ENCODE results near the gene PPP2R1B. TPM values are rescaled to one million over a fixed set of nuclear protein-coding genes. Genes with fewer than 3 reads are reported as not detected.

PPP2R1B gene
- total RNA-seq, 1 donor from 2014 or later = 7.4 TPM

GRCh38 chr11:111761036-111761435, 5.2 kb downstream of the PPP2R1B start:
- DNase-seq (no peak), ATAC-seq (no peak)
- intact Hi-C loops (cut with micrococcal nuclease) = loop anchor here (10.0 kb wide), 1 partner anchor 84 kb away; no protein-coding TSS in a partner anchor

GRCh38 chr11:111759778-111760407, 6.3 kb downstream of the PPP2R1B start:
- no peak for DNase-seq
- no peak for ATAC-seq
- intact Hi-C loops (cut with micrococcal nuclease) = loop anchor here (10.0 kb wide), 1 partner anchor 85 kb away; no protein-coding TSS in a partner anchor

GRCh38 chr11:111759376-111759775, 6.8 kb downstream of the PPP2R1B start:
- intact Hi-C loops (cut with micrococcal nuclease) = no loop called here
- no peak for DNase-seq
- peak; percentile 74 for ATAC-seq

- intact Hi-C loops (cut with micrococcal nuclease) = no loop called here
- no peak for DNase-seq
- ATAC-seq = no peak
Measured at GRCh38 chr11:111756097-111756496, 10.1 kb downstream of the PPP2R1B start.

- intact Hi-C loops (cut with micrococcal nuclease) = no loop called here
- no peak for ATAC-seq
- DNase-seq = no peak
Measured at GRCh38 chr11:111749646-111750045, 16.5 kb downstream of the PPP2R1B start.

- intact Hi-C loops (cut with micrococcal nuclease) = no loop called here
- ATAC-seq (no peak), DNase-seq (no peak)
Measured at GRCh38 chr11:111748035-111748804, 18.0 kb downstream of the PPP2R1B start.

GRCh38 chr11:111745719-111746504, 20.3 kb downstream of the PPP2R1B start:
- no peak for DNase-seq
- no peak for ATAC-seq
- intact Hi-C loops (cut with micrococcal nuclease) = no loop called here

GRCh38 chr11:111743700-111744099, 22.5 kb downstream of the PPP2R1B start:
- intact Hi-C loops (cut with micrococcal nuclease) = no loop called here
- DNase-seq (no peak), ATAC-seq (no peak)

GRCh38 chr11:111741751-111742150, 24.4 kb downstream of the PPP2R1B start:
- intact Hi-C loops (cut with micrococcal nuclease) = no loop called here
- no peak for ATAC-seq
- no peak for DNase-seq

- intact Hi-C loops (cut with micrococcal nuclease) = no loop called here
- no peak for DNase-seq
- no peak for ATAC-seq
Measured at GRCh38 chr11:111739299-111739698, 26.9 kb downstream of the PPP2R1B start.

- intact Hi-C loops (cut with micrococcal nuclease) = no loop called here
Measured at GRCh38 chr11:111737444-111738210, 28.6 kb downstream of the PPP2R1B start.

GRCh38 chr11:111736621-111737443, 29.4 kb downstream of the PPP2R1B start:
- intact Hi-C loops (cut with micrococcal nuclease) = no loop called here
- DNase-seq = no peak
- no peak for ATAC-seq

More at GRCh38 chr11:111737444-111738210, 28.6 kb downstream of the PPP2R1B start:
- DNase-seq (no peak), ATAC-seq (peak; percentile 5)

GRCh38 chr11:111736181-111736590, 30.0 kb downstream of the PPP2R1B start:
- peak; percentile 41 for DNase-seq
- ATAC-seq = no peak
- intact Hi-C loops (cut with micrococcal nuclease) = no loop called here

GRCh38 chr11:111735262-111736116, 30.7 kb downstream of the PPP2R1B start:
- DNase-seq (peak; percentile 79), ATAC-seq (peak; percentile 77)
- intact Hi-C loops (cut with micrococcal nuclease) = no loop called here

GRCh38 chr11:111734954-111735261, 31.3 kb downstream of the PPP2R1B start:
- DNase-seq = peak; percentile 37
- no peak for ATAC-seq
- intact Hi-C loops (cut with micrococcal nuclease) = no loop called here

- no peak for DNase-seq
- ATAC-seq = no peak
- intact Hi-C loops (cut with micrococcal nuclease) = no loop called here
Measured at GRCh38 chr11:111734101-111734953, 31.9 kb downstream of the PPP2R1B start.

- ATAC-seq = peak; percentile 8
- intact Hi-C loops (cut with micrococcal nuclease) = no loop called here
- peak; percentile 48 for DNase-seq
Measured at GRCh38 chr11:111733611-111734088, 32.5 kb downstream of the PPP2R1B start.

Measured in left ventricle myocardium superior (tissue), 1 donor.